Osteocyte (in vitro differentiated cells): Measurements from ENCODE around the gene ASCL4. TPM values are rescaled to one million over a fixed set of nuclear protein-coding genes. Genes with fewer than 3 reads are reported as not detected.

Source experiments
- DNase-seq: peaks from one replicate; pipeline ENCODE4 v3.0.0; 2021; ENCODE audit warnings: mixed read lengths; ENCODE audit not compliant: unreplicated experiment; ENCODE audit errors: extremely low spot score
- H3K27ac Mint-ChIP-seq: one replicate; pipeline ENCODE4 v1.8.0; 2021; ENCODE audit warnings: mild to moderate bottlenecking, mixed read lengths; ENCODE audit not compliant: unreplicated experiment
- H3K27me3 Mint-ChIP-seq: one replicate; pipeline ENCODE4 v1.8.0; 2021; ENCODE audit warnings: mixed read lengths; ENCODE audit not compliant: unreplicated experiment
- H3K36me3 Mint-ChIP-seq: one replicate; pipeline ENCODE4 v1.8.0; 2021; ENCODE audit warnings: mixed read lengths; ENCODE audit not compliant: unreplicated experiment
- H3K4me1 Mint-ChIP-seq: one replicate; pipeline ENCODE4 v1.8.0; 2021; ENCODE audit warnings: mixed read lengths; ENCODE audit not compliant: unreplicated experiment
- H3K4me3 Mint-ChIP-seq: one replicate; pipeline ENCODE4 v1.8.0; 2021; ENCODE audit warnings: mild to moderate bottlenecking, moderate library complexity, mixed read lengths; ENCODE audit not compliant: unreplicated experiment
- H3K9me3 Mint-ChIP-seq: one replicate; pipeline ENCODE4 v1.8.0; 2021; ENCODE audit warnings: mixed read lengths; ENCODE audit not compliant: unreplicated experiment
- total RNA-seq: library from RNA; stranded (reverse); gene quantifications from 2 replicates; pipeline ENCODE4 v1.2.1, GENCODE V29; 2021
- TF ChIP-seq, protein P1 (sequence below): fragments of 200-600 bp; sonication (generic); IDR thresholded peaks from 2 replicates; pipeline ENCODE4 v1.5.0; 2021; ENCODE audit warnings: antibody characterized with exemption, mild to moderate bottlenecking, moderate library complexity

Gene ASCL4
- total RNA-seq, 1 donor from 2014 or later, result not detected

DNA sequence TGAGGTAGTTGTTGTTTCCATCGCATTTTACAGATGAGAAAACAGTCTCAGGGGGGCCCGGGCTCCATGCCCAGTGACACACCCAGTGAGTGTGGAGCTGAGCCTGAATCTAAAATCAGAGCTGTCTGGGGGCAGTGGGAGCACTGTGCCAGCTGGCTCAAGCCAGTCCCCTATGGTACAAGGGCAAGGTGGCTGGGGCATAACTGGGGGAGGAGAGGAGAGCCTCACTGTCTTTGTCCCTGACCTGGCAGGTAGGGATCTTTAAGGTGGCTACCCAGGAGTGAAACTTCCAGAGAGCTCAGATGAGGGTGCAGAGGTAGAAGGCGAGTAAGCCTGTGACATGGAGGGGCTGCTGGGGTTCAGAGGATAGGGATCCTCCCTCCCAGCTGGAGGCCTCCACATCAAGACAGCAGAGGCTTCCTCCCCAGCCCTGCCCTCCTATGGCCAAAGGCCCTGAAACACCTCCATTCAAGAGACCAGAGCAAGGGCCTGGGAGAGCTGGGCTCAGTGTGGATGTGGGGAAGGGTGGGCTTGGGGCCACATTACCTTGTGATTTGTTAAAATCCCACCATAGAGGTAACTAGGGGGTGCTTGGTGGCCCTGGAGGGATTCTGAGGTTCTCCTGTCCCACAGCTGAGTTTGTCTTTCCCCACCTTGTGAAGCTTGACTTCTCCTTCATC lies 33.1 kb downstream of the ASCL4 start:
- Mint-ChIP-seq H3K36me3 (no peaks in the 10 kb centered on the region), H3K4me1 (no peaks in the 10 kb centered on the region), H3K4me3 (no peak overlapping the region), H3K9me3 (no peaks in the 10 kb centered on the region), H3K27ac (no peak overlapping the region), H3K27me3 (no peaks in the 10 kb centered on the region)
- TF ChIP-seq, protein P1, sequence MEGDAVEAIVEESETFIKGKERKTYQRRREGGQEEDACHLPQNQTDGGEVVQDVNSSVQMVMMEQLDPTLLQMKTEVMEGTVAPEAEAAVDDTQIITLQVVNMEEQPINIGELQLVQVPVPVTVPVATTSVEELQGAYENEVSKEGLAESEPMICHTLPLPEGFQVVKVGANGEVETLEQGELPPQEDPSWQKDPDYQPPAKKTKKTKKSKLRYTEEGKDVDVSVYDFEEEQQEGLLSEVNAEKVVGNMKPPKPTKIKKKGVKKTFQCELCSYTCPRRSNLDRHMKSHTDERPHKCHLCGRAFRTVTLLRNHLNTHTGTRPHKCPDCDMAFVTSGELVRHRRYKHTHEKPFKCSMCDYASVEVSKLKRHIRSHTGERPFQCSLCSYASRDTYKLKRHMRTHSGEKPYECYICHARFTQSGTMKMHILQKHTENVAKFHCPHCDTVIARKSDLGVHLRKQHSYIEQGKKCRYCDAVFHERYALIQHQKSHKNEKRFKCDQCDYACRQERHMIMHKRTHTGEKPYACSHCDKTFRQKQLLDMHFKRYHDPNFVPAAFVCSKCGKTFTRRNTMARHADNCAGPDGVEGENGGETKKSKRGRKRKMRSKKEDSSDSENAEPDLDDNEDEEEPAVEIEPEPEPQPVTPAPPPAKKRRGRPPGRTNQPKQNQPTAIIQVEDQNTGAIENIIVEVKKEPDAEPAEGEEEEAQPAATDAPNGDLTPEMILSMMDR, result no peak
- peak; percentile 73 for DNase-seq

DNA sequence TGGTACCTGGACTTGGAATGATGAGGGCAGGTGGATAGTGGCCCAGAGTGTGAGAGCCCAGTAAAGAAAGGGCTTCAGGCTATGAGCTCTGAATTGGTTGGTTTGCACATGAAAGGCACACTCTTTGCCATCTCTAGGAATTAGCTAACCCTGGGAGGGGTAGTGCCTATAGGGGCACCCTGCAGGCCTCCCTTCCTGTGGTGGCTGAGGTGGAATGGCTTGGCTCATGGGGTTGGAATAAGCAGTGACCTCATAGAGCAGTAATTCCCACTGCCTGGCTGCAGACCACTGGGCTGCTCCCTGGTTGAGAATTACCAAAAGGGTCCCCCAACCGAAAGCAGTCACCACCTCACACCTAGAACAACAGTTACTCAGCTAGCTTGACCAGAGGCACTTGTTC lies 42.7 kb downstream of the ASCL4 start:
- TF ChIP-seq, protein P1, result no peak
- no peak overlapping the region for H3K27ac Mint-ChIP-seq
- H3K27me3 Mint-ChIP-seq, result no peaks in the 10 kb centered on the region
- DNase-seq, result peak; percentile 42
- H3K36me3 Mint-ChIP-seq, result no peaks in the 10 kb centered on the region
- H3K9me3 Mint-ChIP-seq, result peaks cover 14% of the 10 kb centered on the region
- H3K4me1 Mint-ChIP-seq, result no peaks in the 10 kb centered on the region
- H3K4me3 Mint-ChIP-seq, result no peak overlapping the region

DNA sequence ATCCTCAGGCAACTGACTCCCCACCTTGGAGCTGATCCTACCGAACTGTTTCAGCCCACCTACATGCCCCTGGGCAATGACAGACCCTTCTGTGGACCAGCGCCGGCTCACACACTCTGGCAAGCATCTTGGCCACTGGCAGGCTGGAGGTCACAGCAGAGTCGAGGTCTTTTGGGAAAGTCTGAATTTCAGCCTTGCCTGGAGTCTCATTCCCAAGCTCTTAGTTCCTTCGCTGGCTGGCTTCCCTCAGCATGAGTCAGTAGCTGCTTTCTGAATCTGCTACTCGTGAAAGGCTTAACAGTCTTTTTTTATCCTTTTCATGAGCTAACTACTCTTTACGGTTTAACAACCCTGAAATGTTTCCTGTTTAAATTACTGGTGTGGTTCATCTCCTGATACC lies 44.5 kb downstream of the ASCL4 start:
- peak; percentile 56 for DNase-seq
- no peak overlapping the region for H3K4me3 Mint-ChIP-seq
- H3K4me1 Mint-ChIP-seq, result no peaks in the 10 kb centered on the region
- H3K27ac Mint-ChIP-seq, result no peak overlapping the region
- TF ChIP-seq, protein P1, result no peak
- no peaks in the 10 kb centered on the region for H3K27me3 Mint-ChIP-seq
- H3K9me3 Mint-ChIP-seq, result peaks cover 19% of the 10 kb centered on the region
- H3K36me3 Mint-ChIP-seq, result no peaks in the 10 kb centered on the region

DNA sequence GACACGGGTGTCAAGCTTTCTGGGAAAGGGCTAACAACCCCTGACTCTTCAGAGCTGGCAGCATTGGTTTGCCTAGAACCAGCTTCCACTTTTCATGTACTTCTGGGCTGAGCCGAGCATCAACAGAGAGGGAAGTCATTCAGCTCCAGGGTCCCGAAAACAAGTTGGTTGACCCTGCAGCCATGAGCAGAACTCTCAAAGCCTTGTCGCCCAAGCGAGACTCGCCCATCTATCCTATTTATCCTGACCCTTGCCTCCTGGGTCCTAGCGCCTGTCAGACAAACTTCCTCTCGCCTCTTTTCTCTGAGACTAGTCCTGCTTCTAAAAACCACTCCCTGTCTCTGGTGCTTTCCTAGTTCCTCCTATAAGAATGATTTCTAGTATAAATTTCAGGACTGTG lies 47.9 kb downstream of the ASCL4 start:
- peak; percentile 54 for DNase-seq
- no peaks in the 10 kb centered on the region for H3K4me1 Mint-ChIP-seq
- H3K36me3 Mint-ChIP-seq, result no peaks in the 10 kb centered on the region
- TF ChIP-seq, protein P1, result no peak
- H3K27me3 Mint-ChIP-seq, result no peaks in the 10 kb centered on the region
- no peak overlapping the region for H3K4me3 Mint-ChIP-seq
- H3K9me3 Mint-ChIP-seq, result peaks cover 43% of the 10 kb centered on the region
- H3K27ac Mint-ChIP-seq, result no peak overlapping the region

Other genes starting within 250 kb of the ASCL4 start
- 39.1 and 45.7 TPM in 2 replicates for gene PWP1, start 88.9 kb upstream of the ASCL4 start, total RNA-seq
- gene PRDM4, start 13.6 kb upstream of the ASCL4 start, total RNA-seq, result 22.5 and 24.5 TPM in 2 replicates